Activated gamma-delta T cell (primary cell): ENCODE measurements around the gene PDE11A.
"Not testable (repeated sequence)": the region's sequence is repeated elsewhere in the genome, so short reads cannot be mapped to it uniquely, and the experiment has no call there.

Source experiments
- DNase-seq: peaks from one replicate; lab custom pipeline; 2025; lab: John Stamatoyannopoulos, UW

Gene PDE11A

DNA sequence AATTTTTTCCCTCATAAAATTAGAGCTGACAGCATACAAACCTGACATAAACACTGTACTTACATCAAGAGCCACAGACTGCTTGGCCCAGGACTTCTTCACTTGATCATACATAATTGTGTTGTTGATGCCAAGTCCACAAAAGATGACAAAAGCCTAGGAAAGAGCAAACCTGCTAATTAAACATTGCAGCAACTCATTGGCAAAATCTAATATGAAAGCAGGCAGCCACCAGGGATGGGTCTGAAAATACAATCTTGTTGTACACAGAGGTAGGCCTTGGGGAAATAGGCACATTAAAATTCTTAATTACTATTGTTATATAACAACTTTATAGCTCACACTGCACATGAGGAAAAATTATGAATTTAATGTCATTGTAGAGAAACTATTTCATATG, 255.8 kb downstream of the PDE11A start:
- DNase-seq: no peak

DNA sequence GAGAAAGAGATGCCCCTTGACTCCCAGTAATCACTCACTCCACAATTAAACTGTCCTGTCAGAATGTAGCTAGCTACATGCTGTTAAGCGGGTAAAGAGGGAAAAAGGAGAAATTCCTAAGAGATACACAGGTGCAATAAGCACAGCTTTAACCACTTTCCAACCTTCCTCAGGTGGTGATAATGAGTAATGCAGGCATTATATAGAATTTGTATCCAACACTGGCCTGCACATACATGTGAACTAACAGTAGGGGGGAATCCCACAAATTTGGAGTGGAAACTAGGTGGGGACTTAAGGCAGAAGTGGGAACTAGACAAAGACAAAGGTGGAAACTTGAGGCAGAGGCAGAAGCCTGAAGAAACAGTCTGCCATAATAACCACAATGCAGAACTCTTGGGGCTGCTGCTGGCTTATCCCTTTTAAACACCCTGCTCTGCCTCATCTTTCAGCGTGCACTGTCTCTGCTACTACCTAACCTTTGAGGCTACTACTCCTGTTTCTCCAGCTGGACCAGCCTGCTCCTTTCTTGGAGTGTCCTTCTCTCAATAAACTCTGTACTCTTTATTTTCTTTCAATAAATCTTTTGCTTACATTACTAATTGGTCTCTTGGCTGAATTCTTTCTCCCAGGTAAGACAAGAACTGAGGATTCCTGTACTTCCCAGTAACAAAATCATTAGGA, 259.7 kb downstream of the PDE11A start:
- DNase-seq: no peak

DNA sequence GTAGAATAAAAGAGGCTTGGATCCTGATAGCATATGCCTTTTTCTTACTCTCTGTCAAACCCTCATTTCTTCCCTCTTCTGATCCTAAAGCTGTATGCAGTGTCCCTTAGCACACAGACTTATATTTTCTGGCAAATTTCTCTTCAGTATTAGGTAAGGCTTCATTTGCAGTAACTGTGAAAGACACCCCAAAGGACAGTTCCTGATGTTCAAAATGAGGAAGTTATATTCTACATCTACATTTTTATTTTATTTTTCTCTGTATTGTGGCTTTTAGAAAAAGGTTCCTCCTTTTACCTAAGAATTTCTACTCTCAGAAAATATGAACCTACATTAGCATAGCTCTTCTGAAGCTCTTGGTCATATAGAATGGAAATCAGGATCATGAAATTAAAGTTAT, 261.7 kb downstream of the PDE11A start:
- DNase-seq: no peak

DNA sequence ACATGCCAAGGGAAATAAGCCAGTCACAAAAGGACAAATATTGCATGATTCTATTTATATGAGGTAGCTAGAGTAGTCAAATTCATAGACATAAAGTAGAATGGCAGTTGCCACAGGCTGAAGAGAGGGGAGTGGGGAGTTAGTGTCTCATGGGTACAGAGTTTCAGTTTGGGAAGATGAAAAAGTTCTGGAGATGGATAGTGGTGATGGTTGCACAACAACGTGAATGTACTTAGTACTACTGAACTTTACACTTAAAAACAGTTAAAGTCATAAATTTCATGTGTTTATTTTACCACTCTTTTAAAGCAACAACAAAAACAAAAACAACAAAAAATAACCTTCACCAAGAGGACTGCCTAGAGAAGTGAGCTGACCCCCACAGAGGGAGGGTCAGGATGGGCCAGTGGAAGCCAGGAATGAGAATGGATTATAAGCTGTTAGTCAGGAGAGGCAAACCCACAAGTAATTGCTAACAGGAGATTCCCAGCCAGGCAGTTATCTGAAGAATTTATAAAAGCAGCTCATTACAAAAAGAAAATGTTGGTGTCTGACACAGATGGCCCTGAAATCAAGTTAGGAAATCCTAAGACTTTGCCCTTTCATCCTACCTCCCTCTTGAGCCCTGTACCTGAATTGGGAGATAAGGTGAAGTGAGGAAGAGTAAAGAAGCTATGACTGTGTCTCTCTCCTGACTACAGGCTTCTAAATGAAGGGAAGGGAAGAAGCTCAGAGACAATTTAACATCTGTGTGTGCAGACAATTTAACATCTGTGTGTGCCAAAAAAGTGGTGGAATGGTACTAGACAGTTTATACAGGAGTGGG, 263.4 kb downstream of the PDE11A start:
- no peak for DNase-seq

DNA sequence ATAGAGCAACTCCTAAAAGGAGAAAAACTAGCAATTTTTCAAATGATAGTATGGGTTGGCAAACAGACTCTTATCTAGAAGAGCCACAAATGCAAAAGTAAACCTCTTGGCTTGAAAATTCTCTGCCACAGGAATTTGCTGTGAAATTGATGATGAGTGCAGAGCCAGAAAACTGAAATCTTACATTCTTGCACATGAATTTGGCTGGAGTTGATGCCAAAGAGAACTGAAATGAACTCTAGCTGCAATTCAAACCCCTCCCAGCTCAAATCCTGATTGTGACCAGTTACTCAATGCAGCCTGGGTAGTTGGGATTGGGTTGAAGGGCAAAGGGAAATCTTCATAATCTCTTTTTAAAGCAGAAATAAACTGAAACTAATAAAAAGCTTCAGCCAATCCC, 266.6 kb downstream of the PDE11A start:
- DNase-seq: no peak

DNA sequence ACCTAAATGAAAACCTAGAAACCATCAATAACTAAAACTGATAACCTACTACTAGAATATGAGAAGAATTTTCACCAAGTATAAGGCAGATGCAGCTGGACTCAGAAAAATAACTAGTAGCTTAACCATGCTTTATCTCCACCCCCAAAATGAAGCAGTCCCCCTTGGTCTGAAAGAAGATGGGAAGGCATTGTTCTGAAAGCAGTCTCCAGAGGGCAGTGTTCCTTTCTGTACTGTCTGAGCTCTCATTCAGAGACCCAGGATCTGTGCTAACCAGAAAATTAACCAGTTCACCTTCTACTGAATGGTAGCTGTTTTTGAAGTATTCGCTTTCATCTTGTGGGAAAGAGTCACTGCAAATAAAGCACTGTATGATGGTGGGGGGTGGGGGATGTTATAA, 273.0 kb downstream of the PDE11A start:
- no peak for DNase-seq

DNA sequence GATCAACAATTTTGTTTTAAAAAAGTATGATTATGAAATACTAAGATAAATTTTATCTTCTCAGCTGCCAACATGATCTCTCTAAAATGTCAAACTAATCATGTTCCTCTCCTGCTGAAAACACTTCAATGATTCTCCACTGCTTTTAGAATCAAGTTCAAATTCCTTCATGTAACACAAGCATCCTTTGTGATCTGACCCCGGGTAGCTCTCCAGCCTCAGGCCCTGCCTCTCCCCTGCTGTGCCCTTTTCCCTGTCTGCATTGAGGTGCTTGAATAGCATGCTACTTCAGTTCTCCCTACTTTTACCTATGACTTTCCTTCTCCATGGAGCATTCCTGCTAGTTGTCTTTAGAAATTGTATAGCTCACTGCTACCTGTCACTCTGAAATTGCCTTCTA, 274.8 kb downstream of the PDE11A start:
- no peak for DNase-seq

DNA sequence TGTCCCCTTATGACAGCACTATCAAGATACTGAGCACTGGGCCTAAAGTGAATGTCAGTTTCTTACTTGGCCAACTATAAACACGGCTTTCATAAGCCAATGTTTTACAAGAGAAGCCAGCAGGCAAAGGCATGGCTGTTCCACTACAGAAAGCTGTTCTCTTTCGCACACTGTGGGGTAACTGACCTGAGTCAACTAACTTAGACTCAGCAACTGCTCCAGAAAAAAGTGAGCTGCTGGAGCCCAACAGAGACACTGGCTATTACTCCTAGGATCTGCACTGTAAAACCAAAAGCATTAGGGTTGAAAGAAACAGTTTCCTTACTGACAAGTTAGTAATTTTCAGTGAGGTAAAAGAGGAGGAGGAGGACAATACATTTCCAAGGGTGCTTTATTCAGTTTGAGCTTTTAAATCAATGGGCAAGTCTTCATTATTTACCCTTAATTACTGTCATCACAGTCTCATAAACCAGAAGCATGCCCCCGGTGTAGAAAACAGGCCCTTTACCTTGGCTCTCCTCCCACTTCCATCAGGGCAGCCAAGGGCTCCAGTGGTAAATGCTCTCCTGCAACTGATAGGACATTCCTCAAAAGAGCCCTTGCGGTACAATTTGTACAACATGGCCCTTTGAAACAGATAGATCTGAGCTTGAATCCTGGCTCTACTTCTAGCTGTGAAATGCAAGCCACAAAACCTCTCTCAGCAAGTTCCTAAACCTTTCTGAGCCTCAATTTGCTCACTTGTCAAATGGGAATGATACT, 275.7 kb downstream of the PDE11A start:
- no peak for DNase-seq

DNA sequence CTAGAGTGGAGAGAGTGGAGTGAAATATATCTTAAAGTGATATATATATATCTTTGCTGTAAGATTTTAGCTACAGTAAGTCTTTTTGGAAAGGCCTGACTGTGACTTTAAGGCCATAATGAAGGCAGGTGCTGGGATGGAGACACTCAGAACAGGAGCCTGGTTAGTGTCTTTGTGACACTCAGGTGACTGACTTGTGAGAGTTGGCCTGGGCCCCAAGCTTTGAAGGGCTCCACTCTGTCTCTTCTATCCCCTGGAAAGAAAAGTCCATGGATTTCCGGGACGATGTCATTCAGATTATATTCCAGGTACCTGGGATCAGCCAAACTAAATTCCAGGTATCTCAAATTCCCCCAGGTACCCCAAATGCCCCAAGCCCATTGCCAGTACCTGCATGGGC, 276.6 kb downstream of the PDE11A start:
- DNase-seq: no peak

DNA sequence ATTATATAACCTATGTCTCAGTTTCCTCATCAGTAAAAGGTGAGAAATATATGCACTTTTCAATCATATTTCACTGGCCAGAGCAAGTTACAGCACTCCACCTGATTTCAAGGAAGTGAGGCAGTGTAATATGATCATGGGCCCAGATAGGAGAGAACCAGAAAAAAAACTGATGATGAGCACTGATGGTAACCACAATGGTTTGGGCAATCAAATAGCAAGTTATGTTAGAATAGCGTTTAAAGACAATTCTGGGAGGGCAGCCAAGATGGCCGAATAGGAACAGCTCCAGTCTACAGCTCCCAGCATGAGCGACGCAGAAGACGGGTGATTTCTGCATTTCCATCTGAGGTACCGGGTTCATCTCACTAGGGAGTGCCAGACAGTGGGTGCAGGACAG, 287.4 kb downstream of the PDE11A start:
- DNase-seq: not testable (repeated sequence)

DNA sequence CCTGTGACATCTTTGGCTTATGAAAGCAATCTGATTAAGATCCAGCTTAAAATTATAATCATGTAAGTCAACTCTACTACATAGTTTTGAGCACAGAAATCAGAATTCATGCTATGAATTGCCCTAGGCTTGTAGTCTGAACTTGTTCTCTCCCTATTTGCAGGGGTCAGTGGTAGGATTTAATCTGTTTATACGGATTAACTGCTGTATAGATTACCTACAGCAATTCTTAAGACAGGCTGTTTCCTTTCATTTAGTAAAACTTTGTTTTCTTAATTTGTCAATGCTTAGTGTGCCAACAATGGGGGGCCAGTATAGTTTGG, 287.9 kb downstream of the PDE11A start:
- no peak for DNase-seq

DNA sequence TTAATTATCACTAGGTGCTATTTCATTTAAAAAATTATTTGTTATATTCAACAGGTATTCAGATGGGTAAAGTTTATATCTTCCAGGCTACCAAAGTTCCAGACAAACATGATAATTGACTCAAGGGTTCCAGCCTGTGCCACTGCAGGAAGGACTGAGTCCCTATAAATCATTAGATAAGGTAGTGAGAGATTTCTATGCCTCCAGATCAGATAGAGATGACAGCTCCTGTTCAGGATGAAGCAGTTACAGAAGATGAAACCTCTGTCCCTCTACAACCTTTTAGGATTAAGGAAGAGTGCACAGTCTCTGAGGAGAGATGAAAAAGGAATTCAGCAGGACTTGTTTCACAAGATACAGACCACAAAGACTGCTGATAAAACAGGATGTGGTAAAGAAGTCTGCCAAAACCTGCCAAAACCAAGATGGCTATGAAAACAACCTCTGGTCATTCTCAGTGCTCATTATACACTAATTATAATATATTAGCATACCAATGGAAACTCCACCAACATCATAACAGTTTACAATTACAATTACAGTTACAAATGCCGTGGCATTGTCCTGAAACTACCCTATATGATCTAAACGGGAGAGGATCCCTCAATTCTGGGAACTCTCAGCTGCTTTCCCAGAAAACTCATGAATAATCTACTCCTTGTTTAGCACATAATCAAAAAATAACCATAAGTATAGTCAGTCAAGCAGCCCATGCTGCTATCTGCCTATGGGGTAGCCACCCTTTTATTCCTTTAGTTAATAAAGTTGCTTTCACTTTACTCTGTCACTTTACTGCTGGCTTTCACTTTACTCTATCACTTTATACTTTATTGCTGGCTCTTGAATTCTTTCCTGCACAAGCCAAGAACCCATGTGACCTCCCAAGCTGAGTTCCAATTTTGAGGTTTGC, 288.5 kb downstream of the PDE11A start:
- no peak for DNase-seq

DNA sequence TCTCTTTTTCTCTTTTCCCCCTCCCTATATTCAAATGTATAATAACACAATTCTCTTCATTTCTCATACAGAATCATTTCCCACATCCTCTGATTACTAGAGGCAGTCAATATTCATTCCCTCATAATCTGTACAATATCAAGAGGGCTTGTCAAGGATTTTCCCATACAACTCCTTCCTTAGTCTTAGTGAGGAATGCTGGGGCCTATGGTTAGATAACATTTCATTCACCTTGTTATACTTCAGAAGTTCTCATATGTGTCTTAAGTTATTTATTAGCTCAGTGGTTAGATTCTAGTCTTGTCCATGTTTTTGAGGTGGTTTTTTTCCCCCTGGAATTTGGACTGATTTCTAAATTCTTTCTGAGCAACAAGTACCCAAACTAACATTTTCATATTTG, 289.5 kb downstream of the PDE11A start:
- no peak for DNase-seq

DNA sequence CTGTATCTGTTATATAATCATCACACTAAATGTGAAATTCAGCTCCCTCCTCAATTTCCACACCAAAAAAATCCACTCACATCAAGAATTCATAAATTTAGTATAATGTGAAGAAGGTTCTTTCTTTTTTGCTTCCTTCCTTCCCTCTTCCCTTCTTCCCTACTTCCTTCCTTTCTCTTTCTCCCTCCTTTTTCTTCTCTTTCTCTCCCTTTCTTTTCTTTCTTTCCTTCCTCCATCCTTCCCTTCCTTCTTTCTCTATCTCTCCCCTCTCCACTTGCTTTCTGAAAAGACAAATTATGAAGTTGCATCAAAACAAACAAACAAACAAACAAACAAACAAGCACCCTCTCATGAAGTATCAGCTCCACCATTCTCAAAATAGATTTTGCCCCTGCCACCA, 290.0 kb downstream of the PDE11A start:
- DNase-seq: no peak

DNA sequence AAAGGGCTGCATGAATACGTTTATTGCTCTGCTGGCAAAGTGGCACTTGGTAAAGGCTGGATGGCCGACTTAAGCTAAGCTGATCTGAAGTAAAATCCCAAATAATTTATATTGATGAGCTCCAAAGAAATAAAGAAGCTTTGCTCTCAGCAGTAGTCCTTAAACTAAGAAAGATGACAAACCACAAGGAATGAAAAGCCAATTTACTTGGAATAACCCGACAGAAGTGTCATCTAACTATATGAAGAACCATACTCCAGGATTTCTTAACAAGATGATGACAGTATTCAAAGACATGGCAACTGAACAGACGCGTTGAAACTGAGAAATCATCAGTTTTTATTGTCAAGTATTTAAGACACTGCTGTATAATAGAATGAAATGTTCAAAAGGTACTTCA, 294.1 kb downstream of the PDE11A start:
- DNase-seq: no peak

DNA sequence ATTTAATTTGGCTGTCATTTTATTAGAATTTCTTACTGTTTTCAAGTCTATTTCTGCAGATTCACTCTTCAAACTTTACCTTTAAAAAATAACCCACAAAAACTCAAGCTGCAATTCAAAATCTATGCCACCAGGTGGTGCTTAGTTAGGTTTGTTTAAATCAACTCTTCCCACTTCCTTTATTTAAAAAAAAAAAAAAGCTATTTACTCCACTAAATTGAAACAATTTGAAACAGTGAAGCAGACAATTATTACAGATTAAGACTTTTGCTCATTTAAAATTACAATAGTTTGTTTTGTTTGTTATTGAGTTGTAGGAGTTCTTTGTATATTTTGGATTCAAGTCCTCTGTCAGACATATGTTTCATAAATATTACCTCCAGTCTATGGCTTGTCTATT, 300.0 kb downstream of the PDE11A start:
- no peak for DNase-seq

DNA sequence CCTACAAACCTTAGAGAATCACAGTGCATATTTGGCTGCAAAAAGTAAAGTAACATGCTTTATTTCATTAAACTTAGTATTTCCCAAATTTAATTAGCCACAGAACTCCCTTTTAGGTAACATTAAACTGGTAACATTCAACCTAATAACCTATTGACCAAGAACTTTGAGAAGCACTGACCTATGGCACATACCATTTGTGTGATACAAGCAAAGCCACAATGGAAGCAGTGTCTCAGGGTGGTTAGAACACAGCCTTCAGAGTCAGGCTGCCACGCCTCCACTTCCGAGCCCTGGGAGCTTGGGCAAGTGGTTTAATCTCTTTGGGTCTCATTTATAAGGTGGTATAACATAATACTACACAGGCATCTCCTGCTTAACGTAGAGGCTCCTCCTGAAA, 301.4 kb downstream of the PDE11A start:
- DNase-seq: no peak

DNA sequence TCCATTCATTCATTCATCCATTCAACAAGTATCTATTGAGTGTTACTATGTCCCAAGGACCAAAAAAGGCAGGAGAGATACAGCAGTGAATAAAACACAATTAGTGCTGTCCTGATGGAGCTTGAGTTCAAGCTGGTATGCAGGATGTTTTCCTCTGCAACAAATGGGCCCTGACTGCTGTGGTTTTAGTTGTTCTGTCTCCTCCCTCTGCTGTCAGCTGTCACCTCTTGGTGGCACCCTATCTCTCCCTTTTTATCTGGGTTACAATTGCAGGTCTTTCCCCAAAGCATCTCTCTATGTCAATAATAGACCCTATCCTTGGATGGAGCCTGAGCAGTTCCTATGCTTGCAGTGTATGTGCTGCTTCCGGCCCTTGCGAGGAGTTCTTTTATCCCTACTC, 304.8 kb downstream of the PDE11A start:
- DNase-seq: no peak

DNA sequence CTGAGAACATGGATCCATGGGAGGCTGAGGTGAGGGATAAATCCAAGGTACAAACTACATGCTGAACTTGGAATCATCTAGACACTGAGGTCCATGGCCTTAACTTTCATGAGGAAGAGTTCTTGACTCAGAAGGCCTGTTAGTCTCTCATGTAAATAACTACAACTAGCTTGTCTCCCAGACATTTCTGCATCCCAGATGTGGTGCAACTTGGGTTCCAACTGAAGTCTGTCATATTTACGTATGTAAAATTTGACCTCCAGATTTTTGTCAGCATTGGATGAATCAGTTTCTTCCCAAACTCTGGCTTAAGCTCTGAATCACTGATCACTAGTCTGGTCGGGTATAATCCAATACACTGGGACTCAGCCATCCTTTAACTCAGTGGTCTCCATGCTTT, 306.9 kb downstream of the PDE11A start:
- no peak for DNase-seq

DNA sequence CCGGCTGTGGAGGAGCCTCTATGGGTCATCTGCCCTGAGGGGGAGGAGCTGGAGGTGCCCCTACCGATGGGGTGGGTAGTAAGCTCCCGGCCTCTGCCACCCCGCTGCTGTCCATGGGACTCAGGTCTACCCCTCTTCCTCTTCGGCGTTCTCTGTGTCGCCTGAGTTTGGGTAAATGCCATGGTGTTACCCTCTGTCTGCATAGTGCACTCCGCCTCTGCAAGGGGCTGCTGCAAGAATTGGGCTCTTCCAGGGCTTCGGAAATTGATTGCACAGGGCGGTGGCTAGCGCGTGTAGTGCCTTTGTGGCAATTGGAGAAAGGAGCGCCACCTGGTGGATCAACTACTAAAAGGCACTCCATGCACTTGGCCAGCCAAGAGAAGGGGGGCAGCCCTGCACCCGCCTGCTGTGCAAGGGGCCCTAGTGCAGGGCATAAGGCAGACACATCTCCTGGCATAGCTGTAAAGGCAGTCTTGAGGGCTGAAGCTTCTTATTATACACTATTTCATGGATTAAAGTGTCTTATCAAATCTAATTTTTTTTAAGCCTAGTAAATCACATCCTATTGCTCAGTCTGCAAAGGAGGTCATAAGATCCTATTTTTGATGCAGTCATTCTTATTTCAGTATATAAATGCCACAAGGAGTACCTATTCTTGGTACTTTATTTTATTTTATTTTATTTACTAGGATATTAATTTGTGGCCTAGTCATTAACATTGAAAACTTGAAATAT, 308.9 kb downstream of the PDE11A start:
- DNase-seq: no peak

DNA sequence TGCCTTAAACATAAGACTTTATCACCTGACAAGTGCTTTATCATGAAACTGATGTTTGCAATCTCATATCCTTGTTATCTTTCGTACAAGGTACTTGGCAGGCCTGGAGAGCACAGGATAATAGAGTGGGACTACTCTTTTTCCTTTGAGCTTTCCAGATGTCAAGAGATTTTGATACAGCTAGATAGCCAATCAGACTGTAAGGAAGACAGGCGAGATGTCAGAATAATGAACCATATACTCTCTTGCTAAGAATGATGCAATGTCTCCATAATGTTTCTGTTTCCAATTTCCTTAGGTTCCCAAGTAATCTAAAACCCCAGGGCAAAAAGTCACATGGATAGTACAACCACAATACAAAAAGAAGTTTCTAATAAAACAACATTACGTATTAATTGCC, 313.1 kb downstream of the PDE11A start:
- no peak for DNase-seq
